Keratinocyte (primary cell): ENCODE data around the gene MARVELD2. TPM values are rescaled to one million over a fixed set of nuclear protein-coding genes. Genes with fewer than 3 reads are reported as not detected.

ENCODE experiments used
- DNase-seq: peaks from one replicate; pipeline ENCODE4 v3.0.0-alpha.2; 2011; ENCODE audit warnings: low read depth, missing footprints, low spot score
- FAIRE-seq: peaks from 2 replicates; lab custom pipeline; 2011; peaks lifted over from hg19 to GRCh38; lab: Jason Lieb, UNC
- H2AFZ ChIP-seq: 2 replicates; pipeline ENCODE4 v1.6.0; 2012; ENCODE audit warnings: low read length, control low read depth, inconsistent platforms; ENCODE audit not compliant: control insufficient read depth
- H3K27ac ChIP-seq: 2 replicates; pipeline ENCODE4 v1.5.1; 2011; ENCODE audit warnings: low read length; ENCODE audit not compliant: control insufficient read depth, insufficient read depth
- H3K27me3 ChIP-seq: 3 replicates; pipeline ENCODE4 v1.6.0; 2011; ENCODE audit warnings: low read length; ENCODE audit not compliant: control insufficient read depth, insufficient read depth; ENCODE audit errors: extremely low read depth
- H3K36me3 ChIP-seq, 2 experiments: 2 replicates in 1 of 2; 3 replicates in 1 of 2; pipeline ENCODE4 v1.5.1; 2011; ENCODE audit warnings: low read length in 2 of 2, mild to moderate bottlenecking in 1 of 2; ENCODE audit not compliant: control insufficient read depth in 2 of 2, insufficient read depth in 2 of 2; ENCODE audit errors: extremely low read depth in 1 of 2
- H3K4me1 ChIP-seq: 3 replicates; pipeline ENCODE4 v1.5.1; 2011; ENCODE audit warnings: low read length; ENCODE audit not compliant: control insufficient read depth, insufficient read depth; ENCODE audit errors: extremely low read depth
- H3K4me2 ChIP-seq: 3 replicates; pipeline ENCODE4 v1.6.0; 2011; ENCODE audit warnings: low read depth, low read length; ENCODE audit not compliant: control insufficient read depth, insufficient read depth; ENCODE audit errors: extremely low read depth
- H3K4me3 ChIP-seq, 3 experiments: fragments of 200-600 bp in 1 of 3; sonication (generic) in 1 of 3; 2 replicates in 2 of 3; 3 replicates in 1 of 3; pipeline ENCODE4 v1.5.1; 2011 to 2016; ENCODE audit warnings: low read length in 3 of 3, mild to moderate bottlenecking in 3 of 3, control low read depth in 2 of 3, inconsistent platforms in 1 of 3, low read depth in 1 of 3, mixed read lengths in 1 of 3, mixed run types in 1 of 3, moderate library complexity in 1 of 3; ENCODE audit not compliant: control insufficient read depth in 2 of 3, insufficient read depth in 2 of 3; ENCODE audit errors: extremely low read depth in 1 of 3
- H3K79me2 ChIP-seq: 2 replicates; pipeline ENCODE4 v1.6.0; 2012; ENCODE audit warnings: low read length; ENCODE audit not compliant: control insufficient read depth, insufficient read depth
- H3K9ac ChIP-seq: 3 replicates; pipeline ENCODE4 v1.6.0; 2011; ENCODE audit warnings: low read length; ENCODE audit not compliant: control insufficient read depth, insufficient read depth; ENCODE audit errors: extremely low read depth
- H3K9me1 ChIP-seq: 3 replicates; pipeline ENCODE4 v1.6.0; 2011; ENCODE audit warnings: low read length; ENCODE audit not compliant: control insufficient read depth, insufficient read depth; ENCODE audit errors: extremely low read depth
- H3K9me3 ChIP-seq: 2 replicates; pipeline ENCODE4 v1.5.1; 2012; ENCODE audit warnings: low read depth, low read length; ENCODE audit not compliant: control insufficient read depth
- H4K20me1 ChIP-seq: 3 replicates; pipeline ENCODE4 v1.6.0; 2011; ENCODE audit warnings: low read length; ENCODE audit not compliant: control insufficient read depth, insufficient read depth; ENCODE audit errors: extremely low read depth
- EZH2 ChIP-seq: IDR thresholded peaks from one replicate; pipeline ENCODE4 v1.6.1; 2012; ENCODE audit warnings: inconsistent platforms, mild to moderate bottlenecking, low read length, moderate library complexity
- dilution Hi-C: fragments of 300-500 bp; cut with MboI; formaldehyde crosslinking; loops from one replicate; pipeline ENCODE4 v1.7.0; 2020; ENCODE audit warnings: low sequenced_read_pairs; ENCODE audit not compliant: extremely low pct_ligation_motif_present
- polyA plus RNA-seq, 5 experiments: library from polyadenylated mRNA; depleted of rRNA in 3 of 5; stranded (reverse) in 3 of 5; stranded (forward) in 1 of 5; unstranded in 1 of 5; fragments of >200 nt; gene quantifications; 1 replicate in 1 of 5; 2 replicates in 3 of 5; 3 replicates in 1 of 5; pipeline versions ENCODE4 v1.2.1 to v1.2.3, GENCODE V29; 2011 to 2012; ENCODE audit warnings: missing spikeins in 2 of 5, low read depth in 1 of 5, low replicate concordance in 1 of 5
- small RNA-seq, 3 experiments: library from RNA; depleted of rRNA; stranded (forward); fragments of <200 nt; gene quantifications; one replicate each; pipeline ENCODE3, GENCODE V24; 2012; ENCODE audit warnings: low read depth in 3 of 3, low replicate concordance in 1 of 3; ENCODE audit not compliant: insufficient read length in 3 of 3
- TF ChIP-seq, protein P1 (sequence below), 3 experiments: IDR thresholded peaks in 1 of 3; conservative IDR thresholded peaks in 1 of 3; optimal IDR thresholded peaks in 1 of 3; 2 replicates in 2 of 3; 3 replicates in 1 of 3; pipeline versions ENCODE3 to v1.5.1; 2011; ENCODE audit warnings: low read length in 3 of 3, mild to moderate bottlenecking in 3 of 3, moderate library complexity in 2 of 3, control low read depth in 1 of 3, inconsistent platforms in 1 of 3; ENCODE audit not compliant: insufficient read depth in 2 of 3; ENCODE audit errors: extremely low read depth in 1 of 3

The MARVELD2 gene
- polyA plus RNA-seq, 1 donor (not counting 4 experiments of a cell fraction or from before 2014, with no cell fraction given), result 17.6 TPM

DNA sequence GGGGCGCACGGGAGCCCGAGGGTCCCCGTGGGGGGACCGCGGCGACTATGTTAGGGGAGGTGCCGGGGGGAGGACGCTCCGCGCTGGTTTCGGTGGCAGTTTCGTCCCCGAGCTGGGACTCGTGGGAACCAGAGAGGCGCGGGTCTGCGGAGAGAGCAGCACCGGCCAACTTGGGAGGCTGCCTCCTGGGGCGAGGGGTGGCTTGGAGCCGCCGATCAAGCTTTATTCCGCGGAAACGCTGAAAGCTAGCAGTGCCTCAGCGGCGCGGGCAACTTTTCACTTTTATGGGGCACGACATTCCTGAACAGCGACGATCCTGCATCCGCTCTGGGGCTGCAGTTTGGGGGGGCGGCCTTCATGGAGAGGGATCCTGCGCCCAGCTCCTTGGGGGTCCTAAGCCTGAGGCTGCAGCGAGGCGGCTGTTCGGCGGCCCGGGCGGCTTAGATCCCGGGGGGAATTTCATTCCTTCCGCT, 78.0 kb downstream of the MARVELD2 start:
- Histone ChIP-seq H3K79me2 (no peaks in the 10 kb centered on the region), H3K27me3 (peaks cover 20% of the 10 kb centered on the region), H3K9me3 (no peaks in the 10 kb centered on the region), H2AFZ (peak overlapping the region; percentile 87), H3K9me1 (no peaks in the 10 kb centered on the region), H3K36me3 (no peaks in the 10 kb centered on the region), H3K27ac (no peak overlapping the region), H4K20me1 (no peaks in the 10 kb centered on the region), H3K4me2 (peak overlapping the region; percentile 95), H3K4me3 (peak overlapping the region; percentile 75 to 81 (median 78)), H3K9ac (peak overlapping the region; percentile 69), H3K4me1 (peaks cover 5% of the 10 kb centered on the region)
- no peak for FAIRE-seq
- peak; percentile 31 for TF ChIP-seq EZH2
- TF ChIP-seq, protein P1, sequence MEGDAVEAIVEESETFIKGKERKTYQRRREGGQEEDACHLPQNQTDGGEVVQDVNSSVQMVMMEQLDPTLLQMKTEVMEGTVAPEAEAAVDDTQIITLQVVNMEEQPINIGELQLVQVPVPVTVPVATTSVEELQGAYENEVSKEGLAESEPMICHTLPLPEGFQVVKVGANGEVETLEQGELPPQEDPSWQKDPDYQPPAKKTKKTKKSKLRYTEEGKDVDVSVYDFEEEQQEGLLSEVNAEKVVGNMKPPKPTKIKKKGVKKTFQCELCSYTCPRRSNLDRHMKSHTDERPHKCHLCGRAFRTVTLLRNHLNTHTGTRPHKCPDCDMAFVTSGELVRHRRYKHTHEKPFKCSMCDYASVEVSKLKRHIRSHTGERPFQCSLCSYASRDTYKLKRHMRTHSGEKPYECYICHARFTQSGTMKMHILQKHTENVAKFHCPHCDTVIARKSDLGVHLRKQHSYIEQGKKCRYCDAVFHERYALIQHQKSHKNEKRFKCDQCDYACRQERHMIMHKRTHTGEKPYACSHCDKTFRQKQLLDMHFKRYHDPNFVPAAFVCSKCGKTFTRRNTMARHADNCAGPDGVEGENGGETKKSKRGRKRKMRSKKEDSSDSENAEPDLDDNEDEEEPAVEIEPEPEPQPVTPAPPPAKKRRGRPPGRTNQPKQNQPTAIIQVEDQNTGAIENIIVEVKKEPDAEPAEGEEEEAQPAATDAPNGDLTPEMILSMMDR (optimal IDR thresholded peaks at IDR 0.05 in 1 of 3, IDR thresholded peaks at IDR 0.05 in 1 of 3, conservative IDR thresholded peaks at IDR 0.05 in 1 of 3; ENCODE audit: extremely low read depth in 1 of 3, insufficient read depth in 2 of 3, low read length in 3 of 3), result no peak
- dilution Hi-C loops, result no loop called here
- no peak for DNase-seq

DNA sequence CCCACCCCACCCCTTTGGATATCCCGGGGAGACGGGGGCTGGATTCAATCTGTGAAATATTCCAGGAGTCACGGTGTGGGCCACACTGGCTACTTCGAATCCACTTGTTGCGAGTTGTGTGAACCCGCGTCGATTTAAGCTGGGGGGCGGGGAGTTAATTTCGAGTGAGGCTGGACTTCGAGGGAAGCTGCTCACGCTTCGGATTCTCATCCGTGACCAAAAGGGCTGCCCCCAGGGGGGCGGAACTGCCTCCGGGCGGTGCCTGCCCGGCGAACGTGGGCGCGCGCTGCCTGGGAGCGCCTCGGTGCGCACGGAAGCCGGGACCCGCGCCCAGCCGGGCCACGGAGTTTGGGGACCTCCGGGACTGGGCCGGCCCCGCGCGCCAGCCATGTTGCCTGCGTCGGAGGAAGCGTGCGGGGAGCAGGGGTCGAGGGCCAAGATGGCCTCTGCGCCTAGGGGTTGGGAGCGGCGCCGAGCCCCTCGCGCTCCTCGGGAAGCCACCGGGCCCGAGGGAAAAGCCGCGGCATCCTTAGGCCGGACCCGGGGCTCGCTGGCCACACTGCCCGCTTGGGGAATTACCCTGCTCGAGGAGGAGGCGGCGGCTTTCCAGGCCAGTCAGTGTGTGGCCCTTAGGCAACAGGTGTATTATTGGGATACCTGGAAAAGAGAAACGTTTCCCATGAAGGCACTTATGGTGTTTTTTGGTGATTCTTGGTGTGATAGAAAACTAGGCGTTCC, 78.6 kb downstream of the MARVELD2 start:
- Histone ChIP-seq H3K9me1 (no peaks in the 10 kb centered on the region), H3K9me3 (no peaks in the 10 kb centered on the region), H3K4me1 (peaks cover 5% of the 10 kb centered on the region), H3K4me2 (peak overlapping the region; percentile 95), H3K9ac (peak overlapping the region; percentile 69), H2AFZ (peak overlapping the region; percentile 87), H3K36me3 (no peaks in the 10 kb centered on the region), H3K4me3 (peak overlapping the region; percentile 75 to 81 (median 78)), H4K20me1 (no peaks in the 10 kb centered on the region), H3K27ac (no peak overlapping the region), H3K79me2 (no peaks in the 10 kb centered on the region), H3K27me3 (peaks cover 20% of the 10 kb centered on the region)
- FAIRE-seq (no peak), DNase-seq (no peak)
- TF ChIP-seq EZH2, result no peak
- TF ChIP-seq, protein P1 (optimal IDR thresholded peaks at IDR 0.05 in 1 of 3, IDR thresholded peaks at IDR 0.05 in 1 of 3, conservative IDR thresholded peaks at IDR 0.05 in 1 of 3; ENCODE audit: extremely low read depth in 1 of 3, insufficient read depth in 2 of 3, low read length in 3 of 3), result no peak
- dilution Hi-C loops, result no loop called here

Small RNAs within 50 kb of the gene (small RNA-seq; reads per million reads assigned to genes)
- gene RN7SL616P, result 0 reads per million in 3 experiments
- 0 reads per million in 3 experiments for gene RPS27P14

Other genes with a start within 250 kb of the MARVELD2 start
- gene CCNB1, start 248.0 kb upstream of the MARVELD2 start, polyA plus RNA-seq, result 38.8 to 126 TPM (median 98.0 TPM) in 3 replicates
- 4.6 to 13.4 TPM (median 7.4 TPM) in 3 replicates for gene CENPH, start 225.5 kb upstream of the MARVELD2 start, polyA plus RNA-seq
- gene CDK7, start 180.2 kb upstream of the MARVELD2 start, polyA plus RNA-seq, result 43.4 to 80.6 TPM (median 80.5 TPM) in 3 replicates
- 3.8 to 6.3 TPM (median 3.9 TPM) in 3 replicates for gene CCDC125, start 82.3 kb upstream of the MARVELD2 start, polyA plus RNA-seq
- 21.3 to 60.3 TPM (median 27.3 TPM) in 3 replicates for gene AK6, start 45.6 kb upstream of the MARVELD2 start, polyA plus RNA-seq
- 167 to 237 TPM (median 187 TPM) in 3 replicates for gene TAF9, start 45.6 kb upstream of the MARVELD2 start, polyA plus RNA-seq
- gene RAD17, start 45.3 kb upstream of the MARVELD2 start, polyA plus RNA-seq, result 13.4 to 23.0 TPM (median 22.8 TPM) in 3 replicates
- gene OCLN, start 77.7 kb downstream of the MARVELD2 start, polyA plus RNA-seq, result 3.5 to 4.6 TPM (median 4.6 TPM) in 3 replicates
- 17.5 to 37.3 TPM (median 21.0 TPM) in 3 replicates for gene GTF2H2C, start 145.1 kb downstream of the MARVELD2 start, polyA plus RNA-seq